Smooth muscle cell (in vitro differentiated cells): Measurements from ENCODE around the gene LRRN4CL. TPM values are rescaled to one million over a fixed set of nuclear protein-coding genes. Genes with fewer than 3 reads are reported as not detected.

ENCODE experiments used
- DNase-seq: peaks from one replicate; lab custom pipeline; 2025; ENCODE audit not compliant: unreplicated experiment; lab: John Stamatoyannopoulos, UW
- H2AFZ ChIP-seq: fragments of 200-600 bp; sonication (generic); 2 replicates; pipeline ENCODE4 v1.6.0; 2016; ENCODE audit warnings: antibody characterized with exemption, low read depth, mild to moderate bottlenecking
- H3F3A ChIP-seq: fragments of 200-600 bp; sonication (generic); 2 replicates; pipeline ENCODE4 v1.6.0; 2017; ENCODE audit warnings: antibody characterized with exemption, low read depth
- H3K27ac ChIP-seq: fragments of 200-600 bp; sonication (generic); 2 replicates; pipeline ENCODE4 v1.5.1; 2016; ENCODE audit warnings: low read depth, mild to moderate bottlenecking
- H3K27me3 ChIP-seq: fragments of 200-600 bp; sonication (generic); 2 replicates; pipeline ENCODE4 v1.6.1; 2016; ENCODE audit warnings: low read depth, mild to moderate bottlenecking
- H3K36me3 ChIP-seq: fragments of 200-600 bp; sonication (generic); 2 replicates; pipeline ENCODE4 v1.5.1; 2016; ENCODE audit warnings: low read depth
- H3K4me1 ChIP-seq: fragments of 200-600 bp; sonication (generic); 2 replicates; pipeline ENCODE4 v1.5.1; 2016; ENCODE audit warnings: low read depth
- H3K4me2 ChIP-seq: fragments of 200-600 bp; sonication (generic); 2 replicates; pipeline ENCODE4 v1.6.0; 2016; ENCODE audit warnings: mild to moderate bottlenecking
- H3K4me3 ChIP-seq: fragments of 200-600 bp; sonication (generic); 2 replicates; pipeline ENCODE4 v1.5.1; 2016; ENCODE audit warnings: mild to moderate bottlenecking
- H3K79me2 ChIP-seq: fragments of 200-600 bp; sonication (generic); 2 replicates; pipeline ENCODE4 v1.6.0; 2016; ENCODE audit warnings: low read depth, mild to moderate bottlenecking
- H3K9ac ChIP-seq: fragments of 200-600 bp; sonication (generic); 2 replicates; pipeline ENCODE4 v1.6.0; 2016; ENCODE audit warnings: low read depth
- H3K9me3 ChIP-seq: fragments of 200-600 bp; sonication (generic); replicated peaks from 2 replicates; pipeline ENCODE4 v1.5.1; 2016; ENCODE audit warnings: low read depth
- H4K20me1 ChIP-seq: fragments of 200-600 bp; sonication (generic); 2 replicates; pipeline ENCODE4 v1.6.0; 2016; ENCODE audit warnings: low read depth
- CTCF ChIP-seq: fragments of 200-600 bp; sonication (generic); IDR thresholded peaks from 2 replicates; pipeline ENCODE4 v1.5.1; 2017; ENCODE audit warnings: borderline replicate concordance, mild to moderate bottlenecking, antibody characterized with exemption; ENCODE audit not compliant: insufficient read depth, poor library complexity, severe bottlenecking
- WGBS: methylation state at CpG from one replicate; pipeline ENCODE4 v1.1.7; 2016; ENCODE audit warnings: low lambda C conversion rate; 5-methylcytosine and 5-hydroxymethylcytosine counted together
- polyA plus RNA-seq: library from polyadenylated mRNA; unstranded; fragments of >200 nt; fragmentation: Nextera tagmentation; extraction: Ambion mirVana; gene quantifications from 2 replicates; pipeline ENCODE4 v1.2.1, GENCODE V29; 2016
- total RNA-seq: library from RNA; depleted of rRNA; stranded (reverse); fragments of >200 nt; gene quantifications from 2 replicates; pipeline ENCODE4 v1.2.3, GENCODE V29; 2014

LRRN4CL gene
- total and polyA plus RNA-seq, 2 experiments from 2014 or later: 1.3 TPM; not detected in 1

- Histone ChIP-seq H3F3A (peaks cover 52% of the 10 kb centered on the region), H3K79me2 (peaks cover 16% of the 10 kb centered on the region), H2AFZ (peak overlapping the region; percentile 81), H3K36me3 (no peaks in the 10 kb centered on the region), H4K20me1 (no peaks in the 10 kb centered on the region), H3K27me3 (no peaks in the 10 kb centered on the region), H3K9me3 (no peaks in the 10 kb centered on the region), H3K4me3 (peak overlapping the region; percentile 64), H3K27ac (peak overlapping the region; percentile 98), H3K4me1 (peaks cover 37% of the 10 kb centered on the region), H3K9ac (peak overlapping the region; percentile 97), H3K4me2 (peak overlapping the region; percentile 90)
- TF ChIP-seq CTCF: no peak
- no peak for DNase-seq
- WGBS: 16% methylated on average over 7 of the region's 7 CpGs
Measured at GRCh38 chr11:62708793-62709192, 19.5 kb upstream of the LRRN4CL start.

GRCh38 chr11:62708392-62708791, 19.1 kb upstream of the LRRN4CL start:
- Histone ChIP-seq H2AFZ (no peak overlapping the region), H3K27ac (peak overlapping the region; percentile 98), H3K9me3 (no peaks in the 10 kb centered on the region), H4K20me1 (no peaks in the 10 kb centered on the region), H3K4me3 (peak overlapping the region; percentile 64), H3K79me2 (peaks cover 20% of the 10 kb centered on the region), H3K4me1 (peaks cover 37% of the 10 kb centered on the region), H3K27me3 (no peaks in the 10 kb centered on the region), H3K9ac (peak overlapping the region; percentile 97), H3K36me3 (no peaks in the 10 kb centered on the region), H3K4me2 (peak overlapping the region; percentile 90), H3F3A (peaks cover 51% of the 10 kb centered on the region)
- WGBS: 85% methylated on average over 4 of the region's 5 CpGs
- TF ChIP-seq CTCF: no peak
- DNase-seq: no peak

DNA sequence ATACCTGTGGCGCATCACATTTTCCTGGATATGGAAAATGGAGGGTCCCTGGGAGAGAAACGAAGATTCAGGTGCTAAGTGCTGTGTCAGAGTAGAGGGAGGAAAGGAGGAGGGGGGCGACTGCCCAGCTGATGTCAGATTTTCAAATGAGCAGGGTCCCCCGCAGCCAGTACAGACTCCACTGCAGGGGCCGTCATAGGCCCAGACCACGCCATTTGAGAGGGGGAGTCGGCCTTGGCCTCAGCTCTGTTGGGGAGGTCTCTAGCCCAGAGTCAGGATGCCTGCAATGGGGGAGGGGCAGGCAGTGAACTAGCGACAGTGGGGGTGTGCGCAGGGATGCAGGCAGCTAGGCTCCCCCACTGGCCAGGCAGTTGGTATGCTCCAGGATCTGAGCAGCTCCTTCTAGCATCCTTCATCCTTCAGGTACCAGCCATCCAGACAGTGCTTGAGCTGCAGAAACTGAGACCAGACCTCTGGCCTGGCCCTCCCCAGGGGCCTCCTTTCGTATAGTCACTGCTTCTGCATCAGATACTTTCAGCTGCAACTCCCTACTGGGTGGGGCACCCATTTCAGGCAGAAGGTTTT, 18.0 kb upstream of the LRRN4CL start, which contains the start of the genes BSCL2 and GNG3:
BSCL2 (minus strand) TSS at position 148 of the 585 bp plus-strand sequence. CDS start 229 bp downstream, outside the sequence.
GNG3 (plus strand) TSS at position 400 of the 585 bp plus-strand sequence. CDS start 620 bp downstream, outside the sequence.
- WGBS: 20% methylated on average over 10 of the region's 10 CpGs
- peaks cover 20% of the 10 kb centered on the region for H3K79me2 ChIP-seq
- peak within 1 kb of the TSS; percentile 98 for H3K4me2 ChIP-seq
- H3K9me3 ChIP-seq: no peaks in the 10 kb centered on the region
- H3K36me3 ChIP-seq: no peaks in the 10 kb centered on the region
- H3F3A ChIP-seq: peaks cover 43% of the 10 kb centered on the region
- H3K4me1 ChIP-seq: peaks cover 37% of the 10 kb centered on the region
- H3K9ac ChIP-seq: peak within 1 kb of the TSS; percentile 97
- TF ChIP-seq CTCF: no peak
- peak within 1 kb of the TSS; percentile 70 for H3K4me3 ChIP-seq
- no peak within 1 kb of the TSS for H2AFZ ChIP-seq
- DNase-seq: no peak
- H3K27ac ChIP-seq: peak within 1 kb of the TSS; percentile 98
- no peaks in the 10 kb centered on the region for H3K27me3 ChIP-seq
- H4K20me1 ChIP-seq: no peaks in the 10 kb centered on the region

- Histone ChIP-seq H3K27ac (peak overlapping the region; percentile 69), H3F3A (peaks cover 43% of the 10 kb centered on the region), H3K79me2 (peaks cover 20% of the 10 kb centered on the region), H3K36me3 (no peaks in the 10 kb centered on the region), H3K4me2 (peak overlapping the region; percentile 98), H4K20me1 (no peaks in the 10 kb centered on the region), H3K9ac (peak overlapping the region; percentile 31), H2AFZ (no peak overlapping the region), H3K9me3 (no peaks in the 10 kb centered on the region), H3K27me3 (no peaks in the 10 kb centered on the region), H3K4me3 (peak overlapping the region; percentile 70), H3K4me1 (peaks cover 37% of the 10 kb centered on the region)
- no peak for TF ChIP-seq CTCF
- 30% methylated on average over 8 of the region's 8 CpGs for WGBS
- no peak for DNase-seq
Measured at GRCh38 chr11:62706850-62707247, 17.5 kb upstream of the LRRN4CL start.
